Femur (tissue), 1 donor: ENCODE measurements around the gene MPV17L2.
A peak's percentile ranks its signal among the peaks of the same experiment; 100 is the strongest.
"Not testable (repeated sequence)": the region's sequence is repeated elsewhere in the genome, so short reads cannot be mapped to it uniquely, and the experiment has no call there.

ENCODE experiments used
- DNase-seq: peaks from one replicate; pipeline ENCODE4 v3.0.0-alpha.2; 2017

The MPV17L2 gene

GRCh38 chr19:18193388-18194180 lies 566 bp downstream of the MPV17L2 start:
- no peak for DNase-seq

DNA sequence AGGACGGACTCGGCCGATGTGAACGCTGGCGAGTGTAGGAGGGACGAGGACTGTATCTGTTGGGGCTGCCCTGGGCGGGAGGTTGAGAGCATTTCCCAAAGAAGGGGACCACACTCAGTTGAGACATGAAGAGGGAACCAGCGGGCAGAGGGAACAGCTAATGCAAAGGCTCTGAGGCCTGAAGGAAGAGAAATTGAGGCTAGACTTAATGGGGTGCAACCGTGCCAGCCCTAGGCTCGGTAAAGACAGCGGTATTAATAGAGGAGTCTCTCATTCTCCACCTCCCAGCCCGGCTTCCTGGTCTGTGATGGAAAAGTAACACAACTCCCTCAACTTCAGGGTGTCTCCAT lies 1.1 kb downstream of the MPV17L2 start:
- DNase-seq: no peak

GRCh38 chr19:18194554-18195238 lies 1.7 kb downstream of the MPV17L2 start:
- DNase-seq: peak; percentile 51

GRCh38 chr19:18196511-18196845 lies 3.5 kb downstream of the MPV17L2 start:
- no peak for DNase-seq

GRCh38 chr19:18197306-18197705 lies 4.3 kb downstream of the MPV17L2 start:
- DNase-seq: no peak

GRCh38 chr19:18197941-18198340 lies 4.9 kb downstream of the MPV17L2 start:
- no peak for DNase-seq

DNA sequence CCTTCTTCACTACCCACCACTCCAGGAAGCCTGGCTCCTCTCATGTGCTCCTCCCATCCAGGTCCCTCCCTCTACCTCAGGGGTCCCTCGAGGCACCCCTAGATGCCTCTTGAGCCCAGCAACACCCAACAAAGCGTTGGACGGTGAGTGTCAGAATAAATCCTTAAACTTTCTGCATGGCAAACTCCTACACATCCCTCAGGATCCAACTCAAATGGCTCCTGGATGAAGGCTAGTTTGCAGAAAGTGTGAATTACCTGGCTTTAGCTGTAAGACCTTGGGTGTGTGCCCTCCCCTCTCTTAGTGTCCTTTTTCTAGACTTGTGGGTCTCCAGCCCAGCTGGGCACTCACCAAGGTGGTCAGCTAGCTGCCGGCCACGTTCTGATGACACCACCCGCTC lies 5.4 kb downstream of the MPV17L2 start:
- DNase-seq: no peak

DNA sequence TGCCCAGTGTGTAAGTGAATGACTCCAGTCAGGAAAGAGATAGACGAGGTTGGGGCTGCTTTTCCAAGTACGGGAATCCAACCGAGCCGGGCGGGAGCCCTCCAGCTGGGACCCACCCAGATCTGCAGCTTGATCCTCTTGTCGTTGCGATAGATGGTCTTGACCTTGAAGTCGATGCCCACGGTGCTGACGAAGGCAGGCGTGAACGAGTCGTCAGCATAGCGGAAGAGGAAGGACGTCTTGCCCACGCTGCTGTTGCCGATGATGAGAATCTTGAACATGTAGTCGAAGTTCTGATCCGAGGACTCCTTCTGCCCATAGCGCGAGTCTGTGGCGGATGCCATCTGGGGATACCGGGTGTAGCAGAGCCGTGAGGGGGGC lies 9.4 kb downstream of the MPV17L2 start:
- DNase-seq: no peak

DNA sequence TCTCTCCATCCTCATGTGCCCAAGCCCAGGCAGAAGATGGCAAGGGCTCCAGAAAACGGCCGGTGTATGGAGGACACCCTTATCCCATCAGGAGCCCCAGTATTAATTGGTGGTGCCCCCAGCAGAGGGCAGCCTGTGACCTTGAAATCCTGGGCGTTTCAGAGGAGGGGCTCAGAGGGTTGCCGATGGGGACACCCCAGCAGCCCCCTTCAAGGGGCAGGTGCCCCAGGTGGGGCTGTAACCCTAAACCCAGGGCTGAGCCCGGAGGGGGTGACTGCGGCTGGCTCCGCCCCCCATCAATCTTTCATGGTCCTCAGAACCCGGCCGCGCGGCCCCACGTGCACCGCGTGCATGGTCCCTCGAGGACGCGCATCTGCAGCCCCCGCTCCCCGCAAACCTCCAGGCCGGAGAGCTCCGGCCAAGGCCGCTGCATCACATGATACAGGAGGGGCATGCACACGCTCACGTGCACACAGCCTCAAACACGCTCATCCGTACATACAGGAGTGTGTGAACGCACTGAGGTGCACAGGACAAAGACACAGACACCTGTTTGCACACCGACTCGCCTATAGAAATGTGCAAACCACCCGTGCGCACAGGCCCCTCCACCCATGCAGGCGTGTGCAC lies 9.9 kb downstream of the MPV17L2 start:
- DNase-seq: peak; percentile 46

- DNase-seq: no peak
Observed at GRCh38 chr19:18203408-18203862, 10.4 kb downstream of the MPV17L2 start.

GRCh38 chr19:18203863-18204393 lies 10.9 kb downstream of the MPV17L2 start, which contains the start of gene RAB3A:
Gene RAB3A (minus strand): TSS chr19:18204042. CDS start chr19:18202740, 1,302 bp downstream.
- DNase-seq: peak; percentile 100

GRCh38 chr19:18204394-18205199 lies 11.6 kb downstream of the MPV17L2 start:
- DNase-seq: peak; percentile 84

DNA sequence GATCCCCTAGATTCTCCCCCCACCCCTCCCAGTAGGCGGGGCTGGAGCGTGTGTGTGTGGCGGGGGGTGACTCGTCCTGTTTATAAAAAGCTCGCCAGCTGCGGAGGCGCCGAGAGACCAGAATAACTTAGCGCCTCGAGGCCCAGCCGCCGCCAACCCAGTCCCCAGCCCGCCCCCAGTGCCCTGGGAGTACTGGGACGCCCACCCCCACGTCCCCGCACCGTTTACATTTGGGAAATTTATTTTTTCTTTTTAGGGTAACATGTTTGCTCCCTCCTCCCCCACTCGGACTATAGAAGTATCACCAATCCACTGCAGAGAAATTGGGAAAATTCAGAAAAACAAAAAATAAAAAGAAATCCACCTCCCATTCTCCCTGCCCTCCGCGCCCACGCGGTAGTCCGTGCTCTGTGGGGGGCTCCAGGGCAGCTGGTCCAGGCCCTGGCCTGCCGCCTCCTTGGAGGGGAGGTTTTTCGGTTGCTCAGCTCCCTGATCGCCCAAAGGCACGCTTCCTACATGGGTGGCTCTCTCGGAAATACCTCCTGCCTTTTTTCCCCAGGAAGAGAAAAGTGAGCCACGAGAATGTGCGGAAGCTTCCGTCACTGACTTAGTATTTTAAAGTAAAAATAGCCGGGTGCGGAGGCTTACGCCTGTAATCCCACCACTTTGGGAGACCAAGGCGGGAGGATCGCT lies 12.3 kb downstream of the MPV17L2 start:
- DNase-seq: peak; percentile 88

DNA sequence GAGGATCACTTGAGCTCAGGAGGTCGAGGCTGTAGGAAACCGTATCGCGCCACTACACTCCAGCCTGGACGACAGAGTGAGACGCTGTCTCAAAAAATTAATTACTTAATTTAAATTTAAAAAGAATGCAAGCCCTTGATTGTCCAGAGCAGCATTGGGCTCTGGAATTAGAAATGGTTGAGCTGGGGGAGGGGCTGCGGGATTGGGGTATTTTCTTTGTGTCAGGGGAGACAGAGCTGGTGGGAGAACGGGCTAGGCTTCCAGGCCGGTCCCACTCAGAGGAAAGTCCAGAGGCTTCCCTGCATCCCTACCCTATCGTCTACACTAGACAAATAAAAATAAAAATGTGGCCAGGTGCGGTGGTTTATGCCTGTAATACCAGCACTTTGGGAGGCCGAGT lies 13.0 kb downstream of the MPV17L2 start:
- DNase-seq: no peak

DNA sequence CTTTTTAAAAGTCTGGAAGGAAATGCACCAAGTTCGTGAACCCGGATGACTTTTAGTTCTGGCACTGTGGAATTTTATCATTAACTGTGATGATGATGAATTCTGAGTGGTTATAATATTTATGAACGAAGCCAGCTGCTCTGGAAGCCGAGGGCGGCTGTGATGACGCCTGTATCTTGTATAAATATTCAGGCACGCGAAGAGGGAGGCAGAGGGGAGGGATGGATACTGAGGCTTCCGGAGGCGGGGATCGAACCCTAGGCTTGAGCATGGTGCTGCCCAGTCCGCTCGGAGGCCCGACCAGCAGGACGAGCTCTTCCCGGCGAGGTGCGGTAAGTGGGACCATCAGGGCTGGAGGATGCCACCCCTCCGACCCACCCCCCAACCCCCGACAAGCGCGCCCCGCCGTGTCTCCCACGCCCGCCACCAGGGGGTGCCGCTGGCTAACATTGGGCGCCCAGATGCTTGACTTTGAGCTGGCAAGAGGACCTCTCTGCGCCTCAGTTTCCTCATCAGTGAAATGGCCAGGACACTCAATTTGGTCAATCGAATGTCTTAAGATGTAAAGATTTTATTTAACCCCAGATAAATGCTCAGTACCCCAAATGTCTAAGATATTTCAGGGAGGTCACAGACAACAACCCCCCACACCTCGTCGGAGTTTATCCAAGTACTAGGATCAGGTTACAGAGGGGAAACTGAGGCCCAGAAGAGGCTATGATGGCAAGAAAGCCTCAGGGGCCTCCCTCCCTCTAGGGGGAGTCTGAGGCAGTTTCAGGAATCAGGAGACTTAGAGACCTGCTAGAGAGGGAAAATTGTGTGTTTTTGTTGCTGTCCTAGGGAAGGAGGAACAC lies 15.3 kb downstream of the MPV17L2 start:
- no peak for DNase-seq

DNA sequence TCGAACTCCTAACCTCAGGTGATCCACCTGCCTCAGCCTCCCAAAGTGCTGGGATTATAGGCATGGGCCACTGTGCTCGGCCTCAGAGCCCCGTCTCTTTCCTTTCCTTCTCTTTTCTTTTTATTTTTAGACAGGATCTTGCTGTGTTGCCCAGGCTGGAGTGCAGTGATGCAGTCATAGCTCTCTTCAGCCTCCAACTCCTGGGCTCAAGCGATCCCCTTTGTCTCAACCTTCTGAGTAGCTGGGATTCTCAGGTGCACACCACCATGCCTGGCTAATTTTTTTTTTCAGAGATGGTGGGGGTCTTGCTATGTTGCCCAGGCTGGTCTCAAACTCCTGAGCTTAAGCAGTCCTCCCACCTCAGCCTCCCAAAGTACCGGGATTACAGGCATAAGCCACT lies 16.9 kb downstream of the MPV17L2 start:
- DNase-seq: not testable (repeated sequence)

GRCh38 chr19:18211683-18212082 lies 18.7 kb downstream of the MPV17L2 start:
- no peak for DNase-seq

GRCh38 chr19:18214779-18215433 lies 21.9 kb downstream of the MPV17L2 start:
- DNase-seq: no peak

- no peak for DNase-seq
Observed at GRCh38 chr19:18216789-18217188, 23.8 kb downstream of the MPV17L2 start.

GRCh38 chr19:18218159-18218558 lies 25.1 kb downstream of the MPV17L2 start:
- no peak for DNase-seq

DNA sequence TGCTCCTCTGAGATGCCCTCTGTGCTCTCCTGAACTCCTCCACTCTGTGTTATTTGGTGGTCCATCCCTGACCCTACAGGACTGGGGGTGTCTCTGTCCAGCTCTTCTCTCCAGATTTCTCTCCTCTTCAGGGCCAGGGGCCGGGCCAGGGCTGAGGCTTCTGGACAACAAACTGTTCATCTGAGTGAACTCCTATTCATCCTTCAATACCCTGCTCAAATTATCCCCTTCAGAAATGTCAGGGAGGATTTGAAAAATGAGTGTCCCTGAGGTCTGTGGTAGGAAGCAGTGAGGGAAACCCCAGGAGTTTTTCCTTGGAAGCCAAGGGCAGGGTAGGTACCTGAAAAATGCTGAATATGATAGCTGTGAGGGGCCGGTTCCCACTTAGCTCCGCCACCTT lies 25.6 kb downstream of the MPV17L2 start:
- no peak for DNase-seq
